ENCODE results near the gene BBS4. TPM values are rescaled to one million over a fixed set of nuclear protein-coding genes. Genes with fewer than 3 reads are reported as not detected.

BBS4 gene
- total and polyA plus RNA-seq, 4 donors = 13.0 to 65.3 (median 19.5) TPM

DNA sequence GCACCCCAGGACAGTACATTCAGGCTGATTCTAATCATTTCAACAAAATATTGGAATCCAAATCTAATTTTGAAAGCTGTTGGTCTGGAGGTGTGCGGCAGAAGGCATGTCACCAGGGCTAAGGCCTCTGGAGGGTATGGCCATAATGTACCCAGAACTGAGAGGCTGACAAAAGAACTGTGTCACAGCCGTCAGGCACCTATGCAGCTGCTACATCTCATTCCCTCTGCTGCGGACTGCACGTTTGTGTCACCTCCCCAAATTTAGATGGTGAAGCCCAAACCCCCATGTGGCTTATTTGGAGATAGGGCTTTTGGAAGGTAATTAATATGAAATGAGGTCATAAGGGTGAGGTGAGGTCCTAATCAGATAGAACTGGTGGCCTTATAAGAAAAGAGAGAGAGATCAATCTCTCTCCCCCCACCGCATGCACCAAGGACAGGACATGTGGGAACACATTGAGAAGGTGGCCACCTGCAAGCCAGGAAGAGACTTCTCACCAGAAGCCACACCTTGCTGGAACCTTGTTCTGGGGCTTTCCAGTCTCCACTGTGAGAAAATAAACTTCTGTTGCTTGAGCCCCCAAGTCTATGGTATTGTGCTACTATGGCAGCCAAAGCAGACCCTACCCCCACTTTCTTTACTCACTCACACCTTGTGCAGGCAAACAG, 74.7 kb downstream of the BBS4 start:
- TF ChIP-seq CTCF (IDR thresholded peaks at IDR 0.05; ENCODE audit: control extremely low read depth, extremely low read depth) = no peak
- 94 to 97% methylated on average over 5 of the region's 5 CpGs for WGBS, 2 donors

GRCh38 chr15:72764656-72765055, 78.6 kb downstream of the BBS4 start:
- Histone ChIP-seq H3K4me3 (no peak overlapping the region), H3K27ac (ENCODE audit: low read depth in 1 of 2, low read length in 1 of 2) (no peak overlapping the region), H3K36me3 (ENCODE audit: control insufficient read depth in 4 of 4, insufficient read depth in 4 of 4, low read length in 4 of 4) (peaks cover 15 to 19% (median 17%) of the 10 kb centered on the region in 4 donors), H3K27me3 (ENCODE audit: control insufficient read depth in 3 of 3, insufficient read depth in 3 of 3, low read length in 2 of 3) (no peaks in the 10 kb centered on the region), H3K9ac (ENCODE audit: insufficient read depth in 1 of 2, low read length in 2 of 2) (no peak overlapping the region), H3K4me1 (ENCODE audit: control insufficient read depth in 5 of 5, insufficient read depth in 5 of 5, low read length in 5 of 5) (no peaks in the 10 kb centered on the region), H3K9me3 (ENCODE audit: control insufficient read depth in 4 of 4, insufficient read depth in 3 of 4, low read length in 3 of 4) (peaks cover 0 to 10% (median 0%) of the 10 kb centered on the region in 4 donors)
- 96 to 98% methylated on average over 3 of the region's 3 CpGs for WGBS, 2 donors
- TF ChIP-seq CTCF (IDR thresholded peaks at IDR 0.05; ENCODE audit: control extremely low read depth, extremely low read depth) = no peak
- no peak for ATAC-seq (ENCODE audit: insufficient read depth, low FRiP score)
- no peak for DNase-seq

More for the DNA sequence above, 74.7 kb downstream of the BBS4 start:
- Histone ChIP-seq H3K4me1 (ENCODE audit: control insufficient read depth in 5 of 5, insufficient read depth in 5 of 5, low read length in 5 of 5) (no peaks in the 10 kb centered on the region), H3K9ac (ENCODE audit: insufficient read depth in 1 of 2, low read length in 2 of 2) (no peak overlapping the region), H3K27me3 (ENCODE audit: control insufficient read depth in 3 of 3, insufficient read depth in 3 of 3, low read length in 2 of 3) (no peaks in the 10 kb centered on the region), H3K9me3 (ENCODE audit: control insufficient read depth in 4 of 4, insufficient read depth in 3 of 4, low read length in 3 of 4) (no peaks in the 10 kb centered on the region), H3K27ac (ENCODE audit: low read depth in 1 of 2, low read length in 1 of 2) (no peak overlapping the region), H3K4me3 (no peak overlapping the region), H3K36me3 (ENCODE audit: control insufficient read depth in 4 of 4, insufficient read depth in 4 of 4, low read length in 4 of 4) (peaks cover 8 to 34% (median 23%) of the 10 kb centered on the region in 4 donors)
- DNase-seq (no peak), ATAC-seq (ENCODE audit: insufficient read depth, low FRiP score) (no peak)

DNA sequence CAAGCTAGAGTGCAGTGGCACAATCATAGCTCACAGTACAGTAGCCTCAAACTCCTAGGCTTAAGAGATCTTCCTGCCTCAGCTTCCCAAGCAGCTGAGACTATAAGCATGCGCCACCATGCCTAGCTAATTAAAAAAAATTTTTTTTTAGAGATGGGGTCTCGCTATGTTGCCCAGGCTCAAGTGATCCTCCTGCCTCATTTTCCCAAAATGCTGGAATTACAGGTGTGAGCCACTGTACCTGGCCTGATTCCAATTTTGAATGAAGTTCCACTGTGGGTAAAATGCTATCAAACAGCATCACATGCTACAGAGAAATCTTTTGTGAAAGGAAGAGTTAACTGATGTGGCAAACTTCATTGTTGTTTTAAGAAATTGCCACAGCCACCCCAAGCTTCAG, 80.0 kb downstream of the BBS4 start:
- 100% methylated on average over 2 of the region's 2 CpGs for WGBS, 2 donors
- Histone ChIP-seq H3K36me3 (ENCODE audit: control insufficient read depth in 4 of 4, insufficient read depth in 4 of 4, low read length in 4 of 4) (peaks cover 15 to 26% (median 21%) of the 10 kb centered on the region in 4 donors), H3K4me1 (ENCODE audit: control insufficient read depth in 5 of 5, insufficient read depth in 5 of 5, low read length in 5 of 5) (no peaks in the 10 kb centered on the region), H3K9me3 (ENCODE audit: control insufficient read depth in 4 of 4, insufficient read depth in 3 of 4, low read length in 3 of 4) (peaks cover 0 to 10% (median 0%) of the 10 kb centered on the region in 4 donors), H3K27me3 (ENCODE audit: control insufficient read depth in 3 of 3, insufficient read depth in 3 of 3, low read length in 2 of 3) (no peaks in the 10 kb centered on the region), H3K4me3 (no peak overlapping the region), H3K27ac (ENCODE audit: low read depth in 1 of 2, low read length in 1 of 2) (no peak overlapping the region), H3K9ac (ENCODE audit: insufficient read depth in 1 of 2, low read length in 2 of 2) (no peak overlapping the region)
- DNase-seq (no peak), ATAC-seq (ENCODE audit: insufficient read depth, low FRiP score) (no peak)
- no peak for TF ChIP-seq CTCF (IDR thresholded peaks at IDR 0.05; ENCODE audit: control extremely low read depth, extremely low read depth)
